ENCODE results near the gene BAHCC1. TPM values are rescaled to one million over a fixed set of nuclear protein-coding genes. Genes with fewer than 3 reads are reported as not detected.

The BAHCC1 gene
- total and polyA plus RNA-seq, 2 of the 4 experiments (the other 2 are of a cell fraction), result 0.36 to 7.8 TPM

- ChIA-PET CTCF (no interaction called here), POLR2A (ENCODE audit: unreplicated experiment) (no interaction called here)
- H3K4me3 ChIP-seq (ENCODE audit: insufficient read depth, low read depth, low read length), result no peak overlapping the region
- H2BK15ac ChIP-seq (ENCODE audit: low read depth, low read length), result no peak overlapping the region; the same call in 2 of the 3 replicates
- dilution Hi-C loops (cut with HindIII; ENCODE audit: low sequenced_read_pairs, unreplicated experiment), result no loop called here
- no peak overlapping the region for H3K9ac ChIP-seq (ENCODE audit: low read depth, low read length)
- no peak overlapping the region for H2BK5ac ChIP-seq (ENCODE audit: low read depth, low read length, poor library complexity, severe bottlenecking)
- no peak for DNase-seq
- H3K23ac ChIP-seq (ENCODE audit: low read depth, low read length), result no peak overlapping the region
- H4K91ac ChIP-seq (ENCODE audit: insufficient read depth, low read depth, low read length), result peak overlapping the region; percentile 57
- peak overlapping the region; percentile 58 for H3K4ac ChIP-seq (ENCODE audit: low read depth, low read length)
- no TSS peak for BruUV-seq (replicated peaks)
- peak overlapping the region; percentile 81 for H2AFZ ChIP-seq (replicated peaks; ENCODE audit: low read length, poor library complexity)
- no peak overlapping the region for H3K56ac ChIP-seq (ENCODE audit: extremely low read depth, insufficient read depth, low read length)
- no peak overlapping the region for H3K18ac ChIP-seq (ENCODE audit: low read depth, low read length)
- no peaks in the 10 kb centered on the region for H3K9me3 ChIP-seq (ENCODE audit: control insufficient read depth, insufficient read depth, low read length)
- intact Hi-C loops (cut with micrococcal nuclease), result no loop called here
- WGBS, 2 experiments (ENCODE audit: extremely low coverage in 2 of 2, insufficient read length in 1 of 2), result 90% methylated on average over 14 of the region's 28 CpGs; no CpG with 5 or more reads in 1 of the 2 experiments
- peak overlapping the region; percentile 86 for H2AK5ac ChIP-seq (ENCODE audit: low read depth, low read length)
- H2BK20ac ChIP-seq (ENCODE audit: low read depth, low read length), result peak overlapping the region; percentile 53; the same call in 1 of the 2 replicates
- in situ Hi-C loops (cut with MboI; ENCODE audit: low sequenced_read_pairs), result no loop called here
- peak overlapping the region; percentile 49 to 86; a peak in 3 of 4 replicates for H4K8ac ChIP-seq (ENCODE audit: low read depth in 2 of 2, low read length in 2 of 2)
- H3K36me3 ChIP-seq (ENCODE audit: control insufficient read depth, insufficient read depth, low read length), result no peaks in the 10 kb centered on the region
- H3K9me1 ChIP-seq (ENCODE audit: insufficient read depth, low read length), result peaks cover 10% of the 10 kb centered on the region; the same call in 1 of the 2 replicates
- no peak overlapping the region; the same call in 1 of the 2 replicates for H3K27ac ChIP-seq (ENCODE audit: insufficient read depth, low read length)
- peak overlapping the region; percentile 36 for H2BK120ac ChIP-seq (ENCODE audit: low read depth, low read length)
- H4K5ac ChIP-seq (ENCODE audit: low read depth, low read length), result no peak overlapping the region
- H3K14ac ChIP-seq (replicated peaks; ENCODE audit: low read depth, low read length), result peak overlapping the region; percentile 12; the same call in 1 of the 2 replicates
- no peaks in the 10 kb centered on the region; the same call in 1 of the 2 replicates for H3K27me3 ChIP-seq (ENCODE audit: control insufficient read depth, insufficient read depth, low read length)
- H2AK9ac ChIP-seq (replicated peaks; ENCODE audit: low read depth, low read length, poor library complexity), result peak overlapping the region; percentile 40
- no peak for ATAC-seq (ENCODE audit: low read depth)
- H4K20me1 ChIP-seq (ENCODE audit: insufficient read depth, low read length), result peaks cover 3% of the 10 kb centered on the region; the same call in 1 of the 2 replicates
- H3K4me2 ChIP-seq (ENCODE audit: low read depth, low read length), result no peak overlapping the region
- peaks cover 6% of the 10 kb centered on the region; the same call in 1 of the 2 replicates for H3K4me1 ChIP-seq (ENCODE audit: control insufficient read depth, insufficient read depth, low read length)
- H3K79me1 ChIP-seq (ENCODE audit: low read depth in 1 of 2, low read length in 2 of 2), result peaks cover 3 to 8% of the 10 kb centered on the region in 2 experiments; a peak in 3 of 4 replicates
- no peak for TF ChIP-seq RCOR1 (IDR thresholded peaks at IDR 0.05; ENCODE audit: insufficient replicate concordance, low read length)
- no peak for TF ChIP-seq NFE2L2 (IDR thresholded peaks at IDR 0.05; ENCODE audit: low read depth, low read length)
- TF ChIP-seq USF2 (IDR thresholded peaks at IDR 0.05; ENCODE audit: low read depth, low read length), result no peak
- TF ChIP-seq MXI1 (IDR thresholded peaks at IDR 0.05; ENCODE audit: borderline replicate concordance, low read depth, low read length), result no peak
- TF ChIP-seq SMC3 (IDR thresholded peaks at IDR 0.05; ENCODE audit: low read depth, low read length), result no peak
- TF ChIP-seq CTCF (conservative IDR thresholded peaks at IDR 0.05; ENCODE audit: low read depth, low read length), result no peak
- no peak for TF ChIP-seq MAFK (IDR thresholded peaks at IDR 0.05; ENCODE audit: low read depth, low read length)
- no peak for TF ChIP-seq RFX5 (IDR thresholded peaks at IDR 0.05; ENCODE audit: low read depth, low read length)
- TF ChIP-seq MAZ (IDR thresholded peaks at IDR 0.05; ENCODE audit: borderline replicate concordance, low read depth, low read length), result no peak
- TF ChIP-seq FOS (IDR thresholded peaks at IDR 0.05; ENCODE audit: low read depth, low read length), result no peak
- no peak for TF ChIP-seq CHD1 (IDR thresholded peaks at IDR 0.05; ENCODE audit: low read depth, low read length)
- TF ChIP-seq BHLHE40 (IDR thresholded peaks at IDR 0.05; ENCODE audit: low read depth, low read length), result no peak
- no peak for TF ChIP-seq POLR2A (IDR thresholded peaks at IDR 0.05; ENCODE audit: low read depth, low read length)
- TF ChIP-seq RAD21 (IDR thresholded peaks at IDR 0.05; ENCODE audit: low read length), result no peak
These were observed 45.6 kb upstream of the BAHCC1 start for GRCh38 chr17:81349397-81350319.
